Uterus (tissue), 4 donors: Measurements from ENCODE around the gene PLA2G7. TPM values are rescaled to one million over a fixed set of nuclear protein-coding genes. Genes with fewer than 3 reads are reported as not detected.

Experiments used
- DNase-seq, 2 donors: peaks; one replicate each; pipeline ENCODE4 v3.0.0-alpha.2; 2019 to 2020
- H3K27ac ChIP-seq, 2 donors: fragments of 200-600 bp; sonication (generic); 1 replicate in 1 of 2; 2 replicates in 1 of 2; pipeline ENCODE4 v1.5.1; 2016 to 2018
- H3K27me3 ChIP-seq, 2 donors: fragments of 200-600 bp; sonication (generic); one replicate each; pipeline ENCODE4 v1.5.1; 2018 to 2019; ENCODE audit warnings: control low read depth in 1 of 2
- H3K36me3 ChIP-seq, 2 donors: fragments of 200-600 bp; sonication (generic); one replicate each; pipeline ENCODE4 v1.5.1; 2019; ENCODE audit warnings: control low read depth in 1 of 2
- H3K4me1 ChIP-seq, 2 donors: fragments of 200-600 bp; sonication (generic); one replicate each; pipeline ENCODE4 v1.5.1; 2018 to 2019; ENCODE audit warnings: control low read depth in 1 of 2
- H3K4me3 ChIP-seq, 2 donors: fragments of 200-600 bp; sonication (generic); 1 replicate in 1 of 2; 2 replicates in 1 of 2; pipeline ENCODE4 v1.5.1; 2018 to 2019; ENCODE audit warnings: mild to moderate bottlenecking in 1 of 2
- H3K9me3 ChIP-seq, 2 donors: fragments of 200-600 bp; sonication (generic); one replicate each; pipeline ENCODE4 v1.5.1; 2019; ENCODE audit warnings: control low read depth in 1 of 2
- POLR2A ChIP-seq, 2 donors: fragments of 450-650 bp; IDR thresholded peaks; one replicate each; pipeline ENCODE4 v1.6.1; 2016; ENCODE audit warnings: antibody characterized with exemption in 2 of 2, mild to moderate bottlenecking in 1 of 2, moderate library complexity in 1 of 2
- intact Hi-C: fragments of 100-400 bp; cut with DNase I; formaldehyde crosslinking; loops from one replicate; pipeline ENCODE4 v1.15.1; 2023; ENCODE audit warnings: low total_unique reads
- total RNA-seq, 4 donors: library from RNA; depleted of rRNA in 3 of 4; stranded (reverse); fragments of >200 nt in 3 of 4; gene quantifications; one replicate each; pipeline versions ENCODE4 v1.1.0 to v1.2.4, GENCODE V29; 2014 to 2023
- TF ChIP-seq, protein P1 (sequence below), 4 experiments: fragments of 200-600 bp in 2 of 4; fragments of 450-650 bp in 2 of 4; sonication (generic) in 2 of 4; IDR thresholded peaks; one replicate each; pipeline ENCODE4 v1.5.1; 2016 to 2019; ENCODE audit warnings: antibody characterized with exemption in 4 of 4, mild to moderate bottlenecking in 2 of 4, moderate library complexity in 1 of 4
- donor health status: DM: yes; HTN: yes; CAD: no.

The PLA2G7 gene
- total RNA-seq, 4 donors from 2014 or later: 3.9 TPM; not detected in 3

DNA sequence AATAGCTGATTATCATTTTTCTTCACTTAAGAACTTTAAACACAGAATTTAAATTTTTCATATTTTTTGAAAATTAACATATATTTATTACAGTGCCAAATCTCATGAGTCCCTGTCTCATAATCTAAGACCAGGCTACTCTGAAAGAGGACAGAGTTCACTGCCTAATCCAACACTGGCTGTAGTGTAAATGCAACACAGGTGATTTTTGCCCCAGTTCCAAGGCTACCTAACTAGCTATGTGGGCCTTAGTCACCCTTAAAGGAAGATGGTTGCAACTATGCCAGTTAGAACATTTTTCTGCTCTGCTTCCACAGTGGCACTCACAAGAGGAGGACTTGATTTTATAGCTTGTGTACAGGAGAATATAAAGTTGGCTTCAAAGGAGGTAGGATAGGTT, 77.5 kb downstream of the PLA2G7 start:
- Histone ChIP-seq H3K4me1 (no peaks in the 10 kb centered on the region), H3K9me3 (no peaks in the 10 kb centered on the region), H3K36me3 (no peaks in the 10 kb centered on the region), H3K27ac (no peak overlapping the region), H3K27me3 (no peaks in the 10 kb centered on the region), H3K4me3 (no peak overlapping the region)
- DNase-seq: no peak
- TF ChIP-seq, protein P1, sequence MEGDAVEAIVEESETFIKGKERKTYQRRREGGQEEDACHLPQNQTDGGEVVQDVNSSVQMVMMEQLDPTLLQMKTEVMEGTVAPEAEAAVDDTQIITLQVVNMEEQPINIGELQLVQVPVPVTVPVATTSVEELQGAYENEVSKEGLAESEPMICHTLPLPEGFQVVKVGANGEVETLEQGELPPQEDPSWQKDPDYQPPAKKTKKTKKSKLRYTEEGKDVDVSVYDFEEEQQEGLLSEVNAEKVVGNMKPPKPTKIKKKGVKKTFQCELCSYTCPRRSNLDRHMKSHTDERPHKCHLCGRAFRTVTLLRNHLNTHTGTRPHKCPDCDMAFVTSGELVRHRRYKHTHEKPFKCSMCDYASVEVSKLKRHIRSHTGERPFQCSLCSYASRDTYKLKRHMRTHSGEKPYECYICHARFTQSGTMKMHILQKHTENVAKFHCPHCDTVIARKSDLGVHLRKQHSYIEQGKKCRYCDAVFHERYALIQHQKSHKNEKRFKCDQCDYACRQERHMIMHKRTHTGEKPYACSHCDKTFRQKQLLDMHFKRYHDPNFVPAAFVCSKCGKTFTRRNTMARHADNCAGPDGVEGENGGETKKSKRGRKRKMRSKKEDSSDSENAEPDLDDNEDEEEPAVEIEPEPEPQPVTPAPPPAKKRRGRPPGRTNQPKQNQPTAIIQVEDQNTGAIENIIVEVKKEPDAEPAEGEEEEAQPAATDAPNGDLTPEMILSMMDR (IDR thresholded peaks at IDR 0.05): no peak
- no peak for TF ChIP-seq POLR2A (IDR thresholded peaks at IDR 0.05)
- intact Hi-C loops: no loop called here

GRCh38 chr6:46655803-46656202, 79.4 kb downstream of the PLA2G7 start:
- no peaks in the 10 kb centered on the region for H3K4me1 ChIP-seq
- no peaks in the 10 kb centered on the region for H3K27me3 ChIP-seq
- no peak overlapping the region for H3K27ac ChIP-seq
- intact Hi-C loops: no loop called here
- DNase-seq: no peak
- H3K4me3 ChIP-seq: no peak overlapping the region
- no peaks in the 10 kb centered on the region for H3K9me3 ChIP-seq
- no peaks in the 10 kb centered on the region for H3K36me3 ChIP-seq
- TF ChIP-seq POLR2A (IDR thresholded peaks at IDR 0.05): no peak

Other genes with a start within 250 kb of the PLA2G7 start
- 10 to 100 TPM in 2 of 4 donors, 1 to 10 TPM in 2; 3.0 to 36.4 (median 16.3) TPM for gene RCAN2, start 243.9 kb downstream of the PLA2G7 start, total RNA-seq
- 10 to 100 TPM in 1 of 4 donors, 1 to 10 TPM in 3; 3.1 to 18.9 (median 3.9) TPM for gene CYP39A1, start 82.6 kb downstream of the PLA2G7 start, total RNA-seq
- gene SLC25A27, start 82.4 kb downstream of the PLA2G7 start, total RNA-seq: 10 to 100 TPM; 24.6 to 47.2 (median 33.3) TPM
- 1 to 10 TPM in 2 of 4 donors, under 1 TPM in 2; under 0.01 to 1.5 (median 0.75) TPM for gene TDRD6, start 47.5 kb downstream of the PLA2G7 start, total RNA-seq
- 1 to 10 TPM in 1 of 4 donors, not detected in 3; 2.3 TPM for gene ANKRD66, start 11.6 kb upstream of the PLA2G7 start, total RNA-seq
- under 1 TPM in 1 of 4 donors, not detected in 3; under 0.01 TPM for gene MEP1A, start 58.0 kb upstream of the PLA2G7 start, total RNA-seq
- gene ADGRF5, start 186.6 kb upstream of the PLA2G7 start, total RNA-seq: 10 to 100 TPM; 21.5 to 51.2 (median 35.9) TPM